ENCODE data around the gene ADGRB2. TPM values are rescaled to one million over a fixed set of nuclear protein-coding genes. Genes with fewer than 3 reads are reported as not detected.

Gene ADGRB2
- polyA plus RNA-seq, 6 donors from 2014 or later = not detected

DNA sequence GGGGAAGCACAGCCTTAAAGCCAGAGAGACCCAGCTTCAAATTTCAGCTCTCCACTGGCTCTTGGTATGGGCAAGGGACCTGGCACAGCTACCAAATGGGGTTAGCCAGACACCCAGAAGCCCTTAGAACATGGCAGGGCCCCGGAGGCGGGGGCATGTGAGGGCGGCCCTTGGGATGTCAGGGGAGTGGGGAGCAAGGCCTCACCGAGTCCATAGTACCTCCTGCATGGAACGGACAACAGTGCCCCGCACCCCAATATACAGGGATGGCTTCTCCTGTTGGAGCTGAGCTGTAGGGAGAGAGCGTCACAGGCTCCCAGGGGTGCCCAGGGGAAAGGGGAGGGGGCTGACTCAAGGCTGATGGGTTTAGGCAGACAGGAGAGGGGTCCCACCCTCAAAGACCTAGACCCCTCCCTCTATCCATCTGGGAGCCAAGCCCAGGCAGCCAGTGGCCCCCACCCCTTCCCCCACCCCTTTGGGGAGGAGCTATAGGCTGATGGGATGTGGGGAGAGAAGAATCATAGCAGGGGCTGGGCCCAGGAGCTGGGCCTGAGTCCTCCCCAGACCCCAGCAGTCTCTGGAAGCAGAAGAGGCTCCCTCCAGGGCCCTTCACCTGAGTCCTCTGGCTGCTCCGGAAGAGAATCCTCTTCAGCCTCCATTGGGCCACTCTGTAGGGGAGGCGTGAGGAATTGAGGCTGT lies 35.2 kb upstream of the ADGRB2 start:
- no peak for ATAC-seq (ENCODE audit: low read depth in 2 of 2)
- no peaks in the 10 kb centered on the region for H3K9me3 Mint-ChIP-seq
- DNase-seq = no peak
- peaks cover 0 to 12% (median 9%) of the 10 kb centered on the region in 3 donors for H3K27me3 Mint-ChIP-seq
- H3K36me3 Mint-ChIP-seq = no peaks in the 10 kb centered on the region
- H3K4me1 Mint-ChIP-seq = peaks cover 16 to 24% (median 23%) of the 10 kb centered on the region in 3 donors
- H3K4me3 Mint-ChIP-seq = peak overlapping the region in 1 of 8 donors; percentile 22
- no peak overlapping the region for H3K27ac Mint-ChIP-seq

DNA sequence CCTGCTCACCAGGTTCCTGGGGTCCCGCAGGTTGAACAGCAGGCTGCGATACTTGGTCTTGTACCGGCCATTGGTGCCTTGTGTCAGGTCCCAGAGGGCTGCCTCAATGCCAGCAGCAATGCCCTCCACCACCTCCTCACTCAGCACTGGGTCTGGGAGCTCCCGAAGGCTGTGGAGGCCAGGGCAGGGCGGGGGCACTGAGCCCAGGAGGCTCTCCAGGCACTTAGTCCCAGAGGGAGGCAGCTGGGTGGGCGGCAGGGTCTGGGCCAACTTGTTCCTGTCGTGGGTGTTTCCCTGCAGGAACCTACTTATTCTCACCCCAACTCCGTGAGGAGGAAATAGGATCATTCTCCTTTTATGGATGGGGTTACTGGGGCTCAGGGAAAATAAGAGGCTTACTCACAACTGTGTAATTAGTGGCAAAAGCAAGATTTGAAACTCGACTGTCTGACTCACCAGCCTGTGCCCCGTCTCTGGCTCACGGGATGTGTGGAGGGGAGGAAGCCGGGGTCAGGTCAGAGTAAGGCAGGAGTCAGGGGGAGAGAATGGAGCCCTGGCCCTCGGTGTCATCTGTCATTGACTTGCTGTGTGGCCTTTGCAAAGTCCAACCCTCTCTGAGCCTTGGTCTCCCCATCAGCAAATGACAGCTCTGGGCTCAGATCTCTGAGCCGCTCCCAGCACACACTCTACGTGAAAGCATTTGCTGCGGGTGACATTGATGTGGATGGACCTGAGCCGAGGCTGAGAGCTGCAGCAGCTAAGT lies 34.5 kb upstream of the ADGRB2 start:
- peaks cover 16 to 23% (median 22%) of the 10 kb centered on the region in 3 donors for H3K4me1 Mint-ChIP-seq

GRCh38 chr1:31798086-31798432 lies 33.9 kb upstream of the ADGRB2 start:
- ATAC-seq (ENCODE audit: low read depth in 2 of 2) = no peak

More for the DNA sequence above, 34.5 kb upstream of the ADGRB2 start:
- DNase-seq (no peak), ATAC-seq (ENCODE audit: low read depth in 2 of 2) (no peak)
- Mint-ChIP-seq H3K9me3 (no peaks in the 10 kb centered on the region), H3K27ac (peak overlapping the region in 1 of 6 donors; percentile 58), H3K27me3 (peaks cover 0 to 12% (median 9%) of the 10 kb centered on the region in 3 donors), H3K4me3 (peak overlapping the region in 1 of 8 donors; percentile 22), H3K36me3 (no peaks in the 10 kb centered on the region)

GRCh38 chr1:31797216-31797615 lies 33.1 kb upstream of the ADGRB2 start:
- Mint-ChIP-seq H3K27me3 (peaks cover 4 to 21% (median 18%) of the 10 kb centered on the region in 3 donors), H3K4me1 (peaks cover 13 to 22% (median 19%) of the 10 kb centered on the region in 3 donors), H3K36me3 (no peaks in the 10 kb centered on the region), H3K9me3 (no peaks in the 10 kb centered on the region), H3K27ac (no peak overlapping the region), H3K4me3 (no peak overlapping the region)
- no peak for DNase-seq
- no peak for ATAC-seq (ENCODE audit: low read depth in 2 of 2)

More at GRCh38 chr1:31798086-31798432, 33.9 kb upstream of the ADGRB2 start:
- H3K9me3 Mint-ChIP-seq = no peaks in the 10 kb centered on the region
- peaks cover under 1 to 15% (median 11%) of the 10 kb centered on the region in 3 donors for H3K27me3 Mint-ChIP-seq
- H3K36me3 Mint-ChIP-seq = no peaks in the 10 kb centered on the region
- no peak overlapping the region for H3K27ac Mint-ChIP-seq
- H3K4me3 Mint-ChIP-seq = no peak overlapping the region
- DNase-seq = no peak
- H3K4me1 Mint-ChIP-seq = peaks cover 16 to 23% (median 19%) of the 10 kb centered on the region in 3 donors

DNA sequence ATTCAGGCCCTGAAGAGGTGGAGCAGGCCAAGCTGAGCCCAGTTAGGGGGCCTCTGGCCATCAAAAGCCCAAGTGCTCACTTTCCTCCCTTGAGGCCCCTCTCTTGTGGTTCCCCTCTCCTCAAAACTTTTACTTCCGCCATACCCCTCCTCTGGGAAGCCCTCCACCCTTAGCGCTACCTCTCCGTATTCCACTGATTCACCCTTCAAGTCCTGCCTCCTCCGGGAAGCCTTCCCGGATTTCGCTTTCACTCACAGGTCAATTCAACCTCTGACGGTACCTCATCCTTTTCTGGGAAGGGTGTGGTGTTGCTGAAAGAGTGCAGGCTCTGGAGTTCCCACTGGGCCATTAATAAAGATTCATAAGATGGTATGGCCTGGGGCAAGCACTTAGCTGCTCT lies 32.6 kb upstream of the ADGRB2 start:
- ATAC-seq (ENCODE audit: low read depth in 2 of 2) = no peak
- peaks cover 4 to 23% (median 21%) of the 10 kb centered on the region in 3 donors for H3K27me3 Mint-ChIP-seq
- DNase-seq = no peak

GRCh38 chr1:31795801-31796621 lies 31.9 kb upstream of the ADGRB2 start:
- Mint-ChIP-seq H3K4me1 (peaks cover 5 to 12% (median 10%) of the 10 kb centered on the region in 3 donors), H3K9me3 (no peaks in the 10 kb centered on the region), H3K4me3 (no peak overlapping the region), H3K27ac (peak overlapping the region in 2 of 6 donors; percentile 59 to 69), H3K27me3 (peaks cover 4 to 23% (median 21%) of the 10 kb centered on the region in 3 donors), H3K36me3 (no peaks in the 10 kb centered on the region)
- ATAC-seq (ENCODE audit: low read depth in 2 of 2) (no peak), DNase-seq (no peak)

More for the DNA sequence above, 32.6 kb upstream of the ADGRB2 start:
- no peaks in the 10 kb centered on the region for H3K9me3 Mint-ChIP-seq
- H3K4me1 Mint-ChIP-seq = peaks cover 12 to 19% (median 17%) of the 10 kb centered on the region in 3 donors
- peak overlapping the region in 1 of 6 donors; percentile 4 for H3K27ac Mint-ChIP-seq
- no peaks in the 10 kb centered on the region for H3K36me3 Mint-ChIP-seq
- no peak overlapping the region for H3K4me3 Mint-ChIP-seq

- peak overlapping the region in 1 of 6 donors; percentile 76 for H3K27ac Mint-ChIP-seq
- H3K36me3 Mint-ChIP-seq = no peaks in the 10 kb centered on the region
- peaks cover 0 to 4% (median 1%) of the 10 kb centered on the region in 3 donors for H3K4me1 Mint-ChIP-seq
- H3K27me3 Mint-ChIP-seq = peaks cover 4 to 23% (median 21%) of the 10 kb centered on the region in 3 donors
- no peak overlapping the region for H3K4me3 Mint-ChIP-seq
- H3K9me3 Mint-ChIP-seq = no peaks in the 10 kb centered on the region
- ATAC-seq (ENCODE audit: low read depth in 2 of 2) = no peak
- no peak for DNase-seq
Observed at GRCh38 chr1:31795096-31795675, 31.0 kb upstream of the ADGRB2 start.

DNA sequence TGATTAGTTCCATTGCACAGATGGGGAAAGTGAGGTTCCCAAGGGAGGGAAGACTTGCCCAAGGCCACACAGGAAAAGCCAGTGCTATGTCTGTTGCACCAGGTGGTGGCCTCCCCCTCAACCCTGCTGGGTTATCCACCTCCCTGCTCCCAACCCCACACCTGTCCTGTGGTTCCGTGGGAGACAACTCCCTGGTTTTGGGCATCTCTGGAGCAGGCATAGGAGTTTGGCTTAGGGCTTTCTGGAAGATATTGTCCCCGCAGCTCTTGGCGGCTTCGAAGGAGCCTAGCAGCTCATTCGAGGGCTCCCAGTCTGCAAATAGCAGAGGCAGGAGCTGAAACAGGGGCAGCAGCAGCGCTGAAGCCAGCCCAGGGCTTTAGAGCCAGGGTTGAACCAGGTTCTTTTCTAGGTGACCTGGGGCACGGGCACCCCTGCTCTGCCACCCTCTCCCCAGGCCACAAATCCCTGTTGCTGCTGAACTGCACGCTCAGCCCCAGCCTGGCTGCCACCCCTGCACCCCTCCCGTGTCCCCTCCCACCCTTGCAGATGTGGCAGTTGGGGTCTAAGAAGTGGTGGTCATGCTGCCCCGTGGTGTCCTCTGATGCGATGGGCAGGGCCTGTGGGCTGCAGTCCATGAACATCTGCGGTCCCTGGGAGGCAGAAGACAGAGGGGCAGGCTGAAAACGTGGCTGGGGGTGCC lies 29.6 kb upstream of the ADGRB2 start:
- Mint-ChIP-seq H3K27me3 (peaks cover 4 to 23% (median 21%) of the 10 kb centered on the region in 3 donors), H3K27ac (no peak overlapping the region), H3K4me3 (no peak overlapping the region), H3K4me1 (peaks cover 6 to 10% (median 7%) of the 10 kb centered on the region in 3 donors), H3K36me3 (no peaks in the 10 kb centered on the region), H3K9me3 (no peaks in the 10 kb centered on the region)
- DNase-seq (no peak), ATAC-seq (ENCODE audit: low read depth in 2 of 2) (no peak)

DNA sequence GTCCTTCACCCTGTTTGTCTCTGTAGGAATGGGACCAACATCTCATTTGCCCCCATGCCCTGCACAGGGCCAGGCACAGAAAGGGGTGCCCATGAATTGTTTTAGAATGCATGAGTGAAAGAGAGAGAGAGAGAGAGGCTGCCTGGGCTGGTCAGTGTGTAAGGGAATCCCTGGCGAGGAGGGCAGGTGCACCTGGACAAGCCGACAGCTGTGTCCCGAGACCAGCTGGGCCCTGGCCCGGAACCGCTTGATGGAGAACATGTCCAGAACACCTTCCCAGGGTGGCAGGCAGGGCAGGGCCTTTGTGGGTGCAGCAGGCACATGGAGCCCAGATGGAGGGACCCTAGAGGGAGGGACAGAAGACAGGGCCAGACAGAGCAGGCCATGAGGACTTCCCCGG lies 28.9 kb upstream of the ADGRB2 start:
- no peak for DNase-seq
- no peak for ATAC-seq (ENCODE audit: low read depth in 2 of 2)
- peaks cover 4 to 23% (median 21%) of the 10 kb centered on the region in 3 donors for H3K27me3 Mint-ChIP-seq

GRCh38 chr1:31792541-31792940 lies 28.4 kb upstream of the ADGRB2 start:
- H3K4me3 Mint-ChIP-seq = no peak overlapping the region
- H3K4me1 Mint-ChIP-seq = peaks cover 14 to 20% (median 16%) of the 10 kb centered on the region in 3 donors
- H3K27ac Mint-ChIP-seq = no peak overlapping the region
- no peaks in the 10 kb centered on the region for H3K36me3 Mint-ChIP-seq
- no peaks in the 10 kb centered on the region for H3K9me3 Mint-ChIP-seq
- no peak for DNase-seq
- peaks cover 4 to 23% (median 18%) of the 10 kb centered on the region in 3 donors for H3K27me3 Mint-ChIP-seq
- ATAC-seq (ENCODE audit: low read depth in 2 of 2) = no peak

More for the DNA sequence above, 28.9 kb upstream of the ADGRB2 start:
- H3K4me3 Mint-ChIP-seq = no peak overlapping the region
- H3K36me3 Mint-ChIP-seq = no peaks in the 10 kb centered on the region
- H3K4me1 Mint-ChIP-seq = peaks cover 8 to 14% (median 11%) of the 10 kb centered on the region in 3 donors
- no peak overlapping the region for H3K27ac Mint-ChIP-seq
- no peaks in the 10 kb centered on the region for H3K9me3 Mint-ChIP-seq

- Mint-ChIP-seq H3K36me3 (no peaks in the 10 kb centered on the region), H3K27me3 (peaks cover 4 to 23% (median 14%) of the 10 kb centered on the region in 3 donors), H3K4me3 (peak overlapping the region in 2 of 8 donors; percentile 57 to 66), H3K4me1 (peaks cover 18 to 24% (median 20%) of the 10 kb centered on the region in 3 donors), H3K27ac (no peak overlapping the region), H3K9me3 (no peaks in the 10 kb centered on the region)
- ATAC-seq (ENCODE audit: low read depth in 2 of 2) (no peak), DNase-seq (no peak)
Observed at GRCh38 chr1:31792116-31792515, 28.0 kb upstream of the ADGRB2 start.

- Mint-ChIP-seq H3K4me1 (peaks cover 25 to 32% (median 27%) of the 10 kb centered on the region in 3 donors), H3K9me3 (no peaks in the 10 kb centered on the region), H3K36me3 (no peaks in the 10 kb centered on the region), H3K27ac (peak overlapping the region in 4 of 6 donors; percentile 63 to 90 (median 76)), H3K27me3 (peaks cover 4 to 22% (median 9%) of the 10 kb centered on the region in 3 donors), H3K4me3 (peak overlapping the region in 1 of 8 donors; percentile 66)
- no peak for ATAC-seq (ENCODE audit: low read depth in 2 of 2)
- no peak for DNase-seq
Observed at GRCh38 chr1:31791131-31791858, 27.2 kb upstream of the ADGRB2 start.
